GM13976 (cell line): ENCODE measurements around the gene STK10.
A peak's percentile ranks its signal among the peaks of the same experiment; 100 is the strongest.
"Not testable (repeated sequence)": the region's sequence is repeated elsewhere in the genome, so short reads cannot be mapped to it uniquely, and the experiment has no call there.

ENCODE experiments used
- DNase-seq: peaks from one replicate; pipeline ENCODE4 v3.0.0; 2012; ENCODE audit warnings: low spot score
- in situ Hi-C: fragments of 300-500 bp; cut with MboI; formaldehyde crosslinking; loops from one replicate; pipeline ENCODE4 v1.12.0; 2022; ENCODE audit warnings: low sequenced_read_pairs, mixed read lengths, inconsistent platforms; ENCODE audit not compliant: unreplicated experiment
- TF ChIP-seq, protein P1 (sequence below): IDR thresholded peaks from 2 replicates; pipeline ENCODE4 v1.5.1; 2012; ENCODE audit warnings: borderline replicate concordance, mild to moderate bottlenecking; ENCODE audit not compliant: insufficient read depth; ENCODE audit errors: extremely low read depth, missing control alignments, control extremely low read depth

Gene STK10

GRCh38 chr5:172150514-172151425 lies 37.3 kb downstream of the STK10 start:
- TF ChIP-seq, protein P1, sequence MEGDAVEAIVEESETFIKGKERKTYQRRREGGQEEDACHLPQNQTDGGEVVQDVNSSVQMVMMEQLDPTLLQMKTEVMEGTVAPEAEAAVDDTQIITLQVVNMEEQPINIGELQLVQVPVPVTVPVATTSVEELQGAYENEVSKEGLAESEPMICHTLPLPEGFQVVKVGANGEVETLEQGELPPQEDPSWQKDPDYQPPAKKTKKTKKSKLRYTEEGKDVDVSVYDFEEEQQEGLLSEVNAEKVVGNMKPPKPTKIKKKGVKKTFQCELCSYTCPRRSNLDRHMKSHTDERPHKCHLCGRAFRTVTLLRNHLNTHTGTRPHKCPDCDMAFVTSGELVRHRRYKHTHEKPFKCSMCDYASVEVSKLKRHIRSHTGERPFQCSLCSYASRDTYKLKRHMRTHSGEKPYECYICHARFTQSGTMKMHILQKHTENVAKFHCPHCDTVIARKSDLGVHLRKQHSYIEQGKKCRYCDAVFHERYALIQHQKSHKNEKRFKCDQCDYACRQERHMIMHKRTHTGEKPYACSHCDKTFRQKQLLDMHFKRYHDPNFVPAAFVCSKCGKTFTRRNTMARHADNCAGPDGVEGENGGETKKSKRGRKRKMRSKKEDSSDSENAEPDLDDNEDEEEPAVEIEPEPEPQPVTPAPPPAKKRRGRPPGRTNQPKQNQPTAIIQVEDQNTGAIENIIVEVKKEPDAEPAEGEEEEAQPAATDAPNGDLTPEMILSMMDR = no peak
- in situ Hi-C loops = no loop called here
- peak; percentile 75 for DNase-seq

DNA sequence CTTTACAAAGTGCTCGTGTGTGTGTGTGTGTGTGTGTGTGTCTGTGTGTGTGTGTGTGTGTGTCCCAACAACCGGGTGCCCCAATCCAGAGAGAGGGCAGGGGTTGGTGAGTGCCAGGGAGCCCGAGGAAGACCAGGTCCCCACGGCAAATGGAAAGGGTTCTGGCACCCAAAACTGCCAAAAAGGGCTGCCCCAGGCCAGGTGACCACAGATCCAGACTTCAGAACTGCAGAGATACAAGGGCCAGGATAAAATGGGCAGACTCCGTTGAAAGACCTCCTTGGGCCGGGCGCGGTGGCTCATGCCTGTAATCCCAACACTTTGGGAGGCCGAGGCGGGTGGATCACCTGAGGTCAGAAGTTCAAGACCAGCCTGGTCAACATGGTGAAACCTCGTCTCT lies 38.5 kb downstream of the STK10 start:
- DNase-seq, in situ Hi-C loops: not testable (repeated sequence)

- in situ Hi-C loops = no loop called here
- TF ChIP-seq, protein P1 = no peak
These were observed 39.0 kb downstream of the STK10 start for GRCh38 chr5:172149073-172149472.

DNA sequence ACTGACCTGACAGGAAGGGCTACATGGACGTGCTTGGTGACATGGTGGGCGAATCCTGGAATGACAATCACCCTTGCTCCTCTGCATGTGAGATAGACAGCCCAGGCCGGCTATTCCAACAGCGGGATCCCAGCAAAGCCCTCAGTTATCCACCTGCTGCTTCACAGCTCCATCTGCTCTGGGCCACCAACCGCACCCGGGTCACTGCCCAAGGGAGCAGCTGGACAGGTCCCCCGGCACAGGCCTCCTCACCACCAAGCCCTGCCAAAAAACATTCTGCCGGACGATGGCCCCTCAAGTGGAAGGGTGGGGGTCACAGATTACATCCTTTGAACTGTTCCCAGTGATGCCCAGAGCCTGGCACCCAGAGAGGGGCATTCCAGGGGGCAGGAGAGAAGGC lies 39.6 kb downstream of the STK10 start:
- in situ Hi-C loops = no loop called here
- TF ChIP-seq, protein P1 = no peak
- DNase-seq = no peak

More at GRCh38 chr5:172149073-172149472, 39.0 kb downstream of the STK10 start:
- no peak for DNase-seq

DNA sequence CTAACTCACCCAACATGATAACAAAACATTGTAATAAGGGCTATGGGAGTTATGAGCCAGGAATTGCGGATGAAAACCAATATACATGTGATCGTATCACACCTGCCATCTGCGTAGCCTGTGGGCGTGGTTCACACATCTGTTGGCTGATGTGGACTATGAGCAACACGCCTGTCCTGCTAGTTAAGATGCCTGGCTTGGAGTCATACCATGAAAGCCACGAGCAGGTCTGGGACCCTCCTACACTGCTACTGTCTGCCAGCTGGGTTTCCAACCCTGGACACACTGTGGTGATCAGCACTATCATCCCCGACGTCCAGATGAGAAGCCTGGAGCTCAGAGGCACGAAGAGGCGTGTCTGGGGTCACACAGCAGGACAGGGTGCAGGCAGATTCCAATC lies 40.2 kb downstream of the STK10 start:
- in situ Hi-C loops = no loop called here
- no peak for DNase-seq
- TF ChIP-seq, protein P1 = no peak

GRCh38 chr5:172146748-172147092 lies 41.3 kb downstream of the STK10 start:
- in situ Hi-C loops = no loop called here
- TF ChIP-seq, protein P1 = no peak
- DNase-seq = no peak

- no peak for DNase-seq
- TF ChIP-seq, protein P1 = no peak
- in situ Hi-C loops = no loop called here
These were observed 41.9 kb downstream of the STK10 start for GRCh38 chr5:172145870-172146747.
